Ovary (tissue), 9 donors: ENCODE results near the gene PGLYRP1. TPM values are rescaled to one million over a fixed set of nuclear protein-coding genes. Genes with fewer than 3 reads are reported as not detected.

Source experiments
- DNase-seq, 5 donors: peaks; one replicate each; pipeline ENCODE4 v3.0.0-alpha.2; 2019 to 2020
- H3K27ac ChIP-seq, 2 donors: fragments of 200-600 bp; one replicate each; pipeline versions ENCODE4 v1.5.1 to v1.8.0; 2019 to 2022
- H3K27me3 ChIP-seq: fragments of 200-600 bp; one replicate; pipeline ENCODE4 v1.8.0; 2022
- H3K36me3 ChIP-seq: fragments of 200-600 bp; sonication (generic); one replicate; pipeline ENCODE4 v1.5.1; 2019
- H3K4me1 ChIP-seq: one replicate; pipeline ENCODE4 v1.8.1; 2013; ENCODE audit warnings: mild to moderate bottlenecking, moderate library complexity; ENCODE audit not compliant: insufficient read depth
- H3K4me3 ChIP-seq: fragments of 200-600 bp; sonication (generic); one replicate; pipeline ENCODE4 v1.5.1; 2017
- H3K9me3 ChIP-seq, 2 donors: fragments of 200-600 bp in 1 of 2; sonication (generic) in 1 of 2; one replicate each; pipeline versions ENCODE4 v1.5.1 to v1.8.1; 2013 to 2019; ENCODE audit warnings: mild to moderate bottlenecking in 1 of 2, moderate library complexity in 1 of 2
- EP300 ChIP-seq: sonication (generic); formaldehyde crosslinking; IDR thresholded peaks from one replicate; pipeline ENCODE4 v1.6.1; 2017; ENCODE audit warnings: antibody characterized with exemption
- POLR2A ChIP-seq: fragments of 450-650 bp; IDR thresholded peaks from one replicate; pipeline ENCODE4 v1.6.1; 2017; ENCODE audit warnings: antibody characterized with exemption, mild to moderate bottlenecking, moderate library complexity
- WGBS, 3 donors: extraction: QIAGEN DNeasy Blood & Tissue Kit in 1 of 3; methylation state at CpG; one replicate each; pipeline versions ENCODE4 v1.1.5 to v1.1.7; 2013 to 2017; 5-methylcytosine and 5-hydroxymethylcytosine counted together
- intact Hi-C, 4 donors: fragments of 100-400 bp; cut with DNase I; formaldehyde crosslinking; loops; one replicate each; pipeline versions ENCODE4 v1.11.0 to v1.15.1; 2022 to 2023
- polyA plus RNA-seq, 2 donors: library from polyadenylated mRNA; stranded (reverse); fragments of 200-250 nt in 1 of 2; fragments of 350-450 nt in 1 of 2; fragmentation: Illumina TruSeq in 1 of 2; extraction: RNeasy Lipid Tissue Mini Kit (QIAGEN cat#74804) in 1 of 2; gene quantifications; one replicate each; pipeline ENCODE4 v1.2.3, GENCODE V29; 2013 to 2014
- total RNA-seq, 7 donors: library from RNA; depleted of rRNA in 2 of 7; stranded (reverse); fragments of >200 nt in 2 of 7; fragmentation: NEBNext Ultra II Directional in 3 of 7; extraction: Animal tissue kit (Norgen Biotek cat#: 25700) in 3 of 7; gene quantifications; one replicate each; pipeline versions ENCODE4 v1.1.0 to v1.2.4, GENCODE V29; 2016 to 2023
- TF ChIP-seq, protein P1 (sequence below), 3 donors: fragments of 450-650 bp in 2 of 3; fragments of 200-600 bp in 1 of 3; IDR thresholded peaks; one replicate each; pipeline versions ENCODE4 v1.5.1 to v1.8.0; 2016 to 2022; ENCODE audit warnings: antibody characterized with exemption in 3 of 3, mild to moderate bottlenecking in 1 of 3
- donor health status: DM: no; HTN: no; CAD: no; lungs with moderate emphysema.
- donor health status: DM: no; HTN: no; CAD: no.
- donor health status: Bipolar disorder and iron deficiency.
- donor health status: DM: yes; HTN: yes; CAD: no.
- donor health status: DM: no; HTN: no; CAD: no.
- donor health status: DM: yes; HTN: yes; CAD: no.

PGLYRP1 gene
- total and polyA plus RNA-seq, 9 donors, result not detected

DNA sequence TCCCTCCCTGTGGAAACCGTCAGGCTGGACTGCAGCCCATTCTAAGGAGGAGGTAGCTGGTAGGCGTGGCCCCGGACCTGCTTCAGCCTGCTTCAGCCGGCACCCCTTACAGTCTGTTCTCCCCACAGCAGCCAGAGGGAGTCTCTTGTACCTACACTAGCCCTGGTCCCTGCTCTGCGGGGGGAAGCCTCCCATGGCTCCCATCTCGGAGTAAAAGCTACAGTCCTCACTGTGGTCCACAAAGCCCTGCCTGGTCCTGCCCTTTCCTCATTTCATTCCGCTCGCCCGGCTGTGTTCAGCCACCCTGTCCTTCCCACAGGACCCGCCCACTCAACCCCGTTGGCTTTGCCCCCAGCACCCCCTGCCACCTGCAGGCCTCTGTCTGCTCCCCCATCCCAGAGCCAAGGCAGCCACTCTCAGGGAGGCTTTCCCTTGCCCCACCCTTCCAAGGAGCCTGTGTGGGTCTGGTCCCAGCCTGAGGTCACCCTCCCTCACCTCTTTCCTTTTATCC is 1.3 kb downstream of the PGLYRP1 start:
- no peaks in the 10 kb centered on the region for H3K4me1 ChIP-seq
- no peak for TF ChIP-seq EP300
- TF ChIP-seq POLR2A, result no peak
- TF ChIP-seq, protein P1, sequence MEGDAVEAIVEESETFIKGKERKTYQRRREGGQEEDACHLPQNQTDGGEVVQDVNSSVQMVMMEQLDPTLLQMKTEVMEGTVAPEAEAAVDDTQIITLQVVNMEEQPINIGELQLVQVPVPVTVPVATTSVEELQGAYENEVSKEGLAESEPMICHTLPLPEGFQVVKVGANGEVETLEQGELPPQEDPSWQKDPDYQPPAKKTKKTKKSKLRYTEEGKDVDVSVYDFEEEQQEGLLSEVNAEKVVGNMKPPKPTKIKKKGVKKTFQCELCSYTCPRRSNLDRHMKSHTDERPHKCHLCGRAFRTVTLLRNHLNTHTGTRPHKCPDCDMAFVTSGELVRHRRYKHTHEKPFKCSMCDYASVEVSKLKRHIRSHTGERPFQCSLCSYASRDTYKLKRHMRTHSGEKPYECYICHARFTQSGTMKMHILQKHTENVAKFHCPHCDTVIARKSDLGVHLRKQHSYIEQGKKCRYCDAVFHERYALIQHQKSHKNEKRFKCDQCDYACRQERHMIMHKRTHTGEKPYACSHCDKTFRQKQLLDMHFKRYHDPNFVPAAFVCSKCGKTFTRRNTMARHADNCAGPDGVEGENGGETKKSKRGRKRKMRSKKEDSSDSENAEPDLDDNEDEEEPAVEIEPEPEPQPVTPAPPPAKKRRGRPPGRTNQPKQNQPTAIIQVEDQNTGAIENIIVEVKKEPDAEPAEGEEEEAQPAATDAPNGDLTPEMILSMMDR (IDR thresholded peaks at IDR 0.05), result no peak
- H3K27ac ChIP-seq, result no peak overlapping the region
- no peaks in the 10 kb centered on the region for H3K36me3 ChIP-seq
- H3K9me3 ChIP-seq, result no peaks in the 10 kb centered on the region
- DNase-seq, result no peak
- no peak overlapping the region for H3K4me3 ChIP-seq
- 43 to 47% (median 47%) methylated on average over 10 to 11 of the region's 11 CpGs for WGBS, 3 donors
- intact Hi-C loops, result loop anchor here in 1 of 4 donors (10.0 kb wide), 1 partner anchor 513 kb away; no protein-coding TSS in a partner anchor
- no peaks in the 10 kb centered on the region for H3K27me3 ChIP-seq

DNA sequence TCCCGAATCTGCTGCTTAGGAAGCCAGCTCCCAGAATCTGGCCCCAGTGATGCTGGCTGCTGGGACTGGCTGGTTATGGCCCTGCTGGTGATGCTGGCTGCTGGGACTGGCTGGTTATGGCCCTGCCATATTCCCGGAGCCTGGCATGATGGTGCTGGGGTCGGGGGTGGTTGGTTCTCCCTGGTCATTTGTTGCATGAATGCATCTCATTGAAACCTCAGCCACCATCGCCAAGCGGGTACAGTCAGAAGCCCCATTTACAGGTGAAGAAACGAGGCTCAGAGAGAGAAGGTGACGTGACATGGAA is 2.1 kb downstream of the PGLYRP1 start:
- no peak for DNase-seq
- no peaks in the 10 kb centered on the region for H3K36me3 ChIP-seq
- no peak overlapping the region for H3K27ac ChIP-seq
- intact Hi-C loops, result loop anchor here in 1 of 4 donors (10.0 kb wide), 1 partner anchor 514 kb away; no protein-coding TSS in a partner anchor
- H3K4me3 ChIP-seq, result no peak overlapping the region
- peaks cover 6% of the 10 kb centered on the region for H3K4me1 ChIP-seq
- TF ChIP-seq EP300 (no peak), POLR2A (no peak)
- TF ChIP-seq, protein P1 (IDR thresholded peaks at IDR 0.05), result no peak
- H3K27me3 ChIP-seq, result no peaks in the 10 kb centered on the region
- no peaks in the 10 kb centered on the region for H3K9me3 ChIP-seq
- WGBS, 3 donors, result 86 to 91% (median 88%) methylated on average over 7 of the region's 7 CpGs

DNA sequence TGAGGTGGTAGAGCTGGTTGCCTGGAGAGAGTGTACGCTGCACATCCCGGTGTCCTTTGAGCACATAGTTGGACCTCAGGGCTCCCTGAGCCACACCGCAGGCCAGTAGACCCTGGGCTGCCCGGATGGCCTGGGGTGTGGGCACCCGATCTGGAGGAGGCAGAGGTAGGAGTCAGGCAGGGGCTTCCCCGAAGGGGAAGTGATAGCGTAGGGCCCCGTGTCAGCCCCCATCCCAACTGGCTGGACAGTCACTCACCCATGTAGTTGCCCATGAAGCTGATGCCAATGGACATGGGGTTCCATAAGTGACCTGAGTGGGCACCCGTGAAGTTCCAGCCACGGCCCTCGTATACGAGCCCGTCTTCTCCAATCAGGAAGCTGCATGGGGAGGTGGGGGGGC is 3.6 kb downstream of the PGLYRP1 start:
- no peak for DNase-seq
- no peak overlapping the region for H3K27ac ChIP-seq
- TF ChIP-seq, protein P1 (IDR thresholded peaks at IDR 0.05), result no peak
- TF ChIP-seq POLR2A (no peak), EP300 (no peak)
- peaks cover 8% of the 10 kb centered on the region for H3K4me1 ChIP-seq
- intact Hi-C loops, result no loop called here
- peaks cover 4% of the 10 kb centered on the region for H3K27me3 ChIP-seq
- no peaks in the 10 kb centered on the region for H3K36me3 ChIP-seq
- H3K4me3 ChIP-seq, result no peak overlapping the region
- H3K9me3 ChIP-seq, result no peaks in the 10 kb centered on the region
- WGBS, 3 donors, result 89 to 94% (median 94%) methylated on average over 12 to 13 of the region's 13 CpGs

DNA sequence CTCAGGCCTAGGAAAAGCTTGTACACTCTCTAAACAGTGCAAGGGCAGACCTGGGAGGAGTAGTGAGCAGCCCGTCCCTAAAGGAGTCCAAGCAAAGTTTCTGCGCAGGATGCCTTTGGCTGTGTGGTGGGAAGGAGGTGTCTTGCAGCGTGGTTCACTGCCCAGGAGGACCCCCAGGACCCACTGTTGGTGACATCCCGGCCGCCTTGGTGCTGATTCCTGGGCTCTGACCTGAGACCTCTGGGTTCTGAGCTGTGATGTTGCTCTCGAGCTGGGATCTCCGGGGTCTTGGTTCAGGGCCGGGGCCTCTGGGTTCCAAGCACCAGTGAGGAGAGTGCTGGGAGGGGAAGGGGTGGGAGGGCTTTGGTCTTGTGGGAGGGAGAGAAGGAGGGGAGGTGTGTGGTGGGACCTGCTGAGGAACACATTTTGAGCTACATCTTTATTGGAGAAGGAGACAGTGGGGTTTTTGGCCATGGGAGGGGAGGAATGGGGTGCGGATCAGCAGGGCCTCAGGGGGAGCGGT is 4.1 kb downstream of the PGLYRP1 start:
- intact Hi-C loops, result no loop called here
- H3K27ac ChIP-seq, result no peak overlapping the region
- 90 to 93% (median 92%) methylated on average over 10 of the region's 10 CpGs for WGBS, 3 donors

More for the DNA sequence above, 4.1 kb downstream of the PGLYRP1 start:
- no peak for DNase-seq
- peaks cover 4% of the 10 kb centered on the region for H3K27me3 ChIP-seq
- peaks cover 8% of the 10 kb centered on the region for H3K4me1 ChIP-seq
- no peaks in the 10 kb centered on the region for H3K9me3 ChIP-seq
- H3K4me3 ChIP-seq, result no peak overlapping the region
- no peak for TF ChIP-seq EP300
- TF ChIP-seq, protein P1 (IDR thresholded peaks at IDR 0.05), result no peak
- TF ChIP-seq POLR2A, result no peak
- H3K36me3 ChIP-seq, result no peaks in the 10 kb centered on the region
